AG04449 (cell line): ENCODE measurements around the gene DENND1A.
"Not testable (repeated sequence)": the region's sequence is repeated elsewhere in the genome, so short reads cannot be mapped to it uniquely, and the experiment has no call there.

Experiments used
- CTCF ChIA-PET: fragments of 350-600 bp; formaldehyde crosslinking; extraction: SDS; loops from one replicate; lab custom pipeline; 2021; ENCODE audit warnings: antibody characterized with exemption; lab: Yijun Ruan, JAX
- POLR2A ChIA-PET: fragments of 400-600, 350-600 bp; formaldehyde crosslinking; extraction: SDS; loops from one replicate; lab custom pipeline; 2020; ENCODE audit warnings: antibody characterized with exemption, inconsistent platforms; lab: Yijun Ruan, JAX
- DNase-seq: peaks from one replicate; pipeline ENCODE4 v3.0.0-alpha.2; 2010; ENCODE audit warnings: low read depth, low spot score
- H3K4me3 ChIP-seq: 2 replicates; pipeline ENCODE4 v1.5.1; 2011; ENCODE audit warnings: low read depth, mild to moderate bottlenecking, control low read depth, low read length
- CTCF ChIP-seq: IDR thresholded peaks from one replicate; pipeline ENCODE4 v1.5.1; 2011; ENCODE audit warnings: mild to moderate bottlenecking, moderate library complexity, low read length, control low read depth, inconsistent platforms; ENCODE audit not compliant: insufficient read depth; ENCODE audit errors: missing control alignments

Gene DENND1A

GRCh38 chr9:123893831-123894460 lies 36.0 kb downstream of the DENND1A start:
- H3K4me3 ChIP-seq = no peak overlapping the region
- no peak for TF ChIP-seq CTCF
- CTCF ChIA-PET = interaction anchor here (0.9 kb wide), 1 partner anchor 59 kb away, joined by 3 read pairs; no protein-coding TSS in a partner anchor
- no peak for DNase-seq
- POLR2A ChIA-PET = no interaction called here

GRCh38 chr9:123893115-123893514 lies 36.8 kb downstream of the DENND1A start:
- DNase-seq = no peak
- POLR2A ChIA-PET = no interaction called here
- CTCF ChIA-PET = no interaction called here
- TF ChIP-seq CTCF = no peak
- H3K4me3 ChIP-seq = no peak overlapping the region

GRCh38 chr9:123887837-123888236 lies 42.1 kb downstream of the DENND1A start:
- DNase-seq = no peak
- no peak for TF ChIP-seq CTCF
- H3K4me3 ChIP-seq = no peak overlapping the region
- POLR2A ChIA-PET = no interaction called here
- CTCF ChIA-PET = no interaction called here

GRCh38 chr9:123885834-123886233 lies 44.1 kb downstream of the DENND1A start:
- CTCF ChIA-PET = interaction anchor here (0.7 kb wide), 1 partner anchor 342 kb away, joined by 4 read pairs; no protein-coding TSS in a partner anchor
- H3K4me3 ChIP-seq, DNase-seq, POLR2A ChIA-PET: not testable (repeated sequence)

- no peak for DNase-seq
- CTCF ChIA-PET = no interaction called here
- no peak overlapping the region for H3K4me3 ChIP-seq
- TF ChIP-seq CTCF = no peak
- POLR2A ChIA-PET = no interaction called here
Measured at GRCh38 chr9:123883634-123884033, 46.3 kb downstream of the DENND1A start.

- ChIA-PET CTCF (no interaction called here), POLR2A (no interaction called here)
- H3K4me3 ChIP-seq = no peak overlapping the region
- DNase-seq = no peak
- no peak for TF ChIP-seq CTCF
Measured at GRCh38 chr9:123881604-123882003, 48.3 kb downstream of the DENND1A start.

GRCh38 chr9:123880420-123880819 lies 49.5 kb downstream of the DENND1A start:
- ChIA-PET POLR2A (no interaction called here), CTCF (no interaction called here)
- no peak overlapping the region for H3K4me3 ChIP-seq
- TF ChIP-seq CTCF = no peak
- DNase-seq = no peak
